Activated T-helper 2 cell treated with anti-CD3 and anti-CD28 coated beads, Interferon-gamma antibody, Interleukin-2, Interleukin-4, amounts not matched to agents 10 μg/mL and 5 μg/mL and 100 μg/mL, durations not matched to agents 14 hours and 24 hours and 36 hours (primary cell): Measurements from ENCODE around the gene SPTBN5. TPM values are rescaled to one million over a fixed set of nuclear protein-coding genes. Genes with fewer than 3 reads are reported as not detected.
A peak's percentile ranks its signal among the peaks of the same experiment; 100 is the strongest.

ENCODE experiments used
- DNase-seq: peaks from one replicate; pipeline ENCODE4 v3.0.0; 2021; ENCODE audit warnings: low spot score
- H3K27ac Mint-ChIP-seq: one replicate; pipeline ENCODE4 v1.8.0; 2021; ENCODE audit warnings: mixed read lengths
- H3K27me3 Mint-ChIP-seq: one replicate; pipeline ENCODE4 v1.8.0; 2021; ENCODE audit warnings: low read depth, mixed read lengths
- H3K36me3 Mint-ChIP-seq: one replicate; pipeline ENCODE4 v1.8.0; 2021; ENCODE audit warnings: low read depth, mixed read lengths
- H3K4me1 Mint-ChIP-seq: one replicate; pipeline ENCODE4 v1.8.0; 2021; ENCODE audit warnings: low read depth, mixed read lengths
- H3K4me3 Mint-ChIP-seq: one replicate; pipeline ENCODE4 v1.8.0; 2021; ENCODE audit warnings: low read depth, mild to moderate bottlenecking, moderate library complexity, mixed read lengths
- H3K9me3 Mint-ChIP-seq: one replicate; pipeline ENCODE4 v1.8.0; 2021; ENCODE audit warnings: mixed read lengths
- intact Hi-C: fragments of 100-400 bp; cut with micrococcal nuclease; formaldehyde crosslinking; loops from one replicate; pipeline ENCODE4 v1.15.1; 2023
- total RNA-seq: library from RNA; stranded (reverse); gene quantifications from 2 replicates; pipeline ENCODE4 v1.2.3, GENCODE V29; 2022

The SPTBN5 gene
- total RNA-seq, 1 donor from 2014 or later = 0.41 TPM

DNA sequence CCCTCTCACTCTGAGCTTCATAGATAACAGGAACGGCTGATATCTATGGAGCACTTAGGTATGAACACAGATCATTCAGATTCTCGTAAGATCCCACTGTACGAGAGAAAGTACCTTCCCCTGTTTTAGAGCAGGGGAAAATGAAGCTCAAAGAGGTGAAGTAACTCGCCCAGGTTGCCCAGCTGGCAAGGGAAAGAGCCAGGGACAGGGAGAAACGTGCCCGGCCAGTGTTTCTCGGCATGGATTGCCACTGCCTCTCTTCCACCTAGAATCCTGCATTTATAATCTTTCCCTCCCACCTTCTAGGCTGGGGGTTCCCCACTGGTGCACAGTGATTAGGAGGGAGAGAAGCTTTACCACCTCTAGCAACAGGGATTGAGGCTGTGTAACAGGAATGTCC is 39.5 kb upstream of the SPTBN5 start:
- Mint-ChIP-seq H3K27me3 (no peaks in the 10 kb centered on the region), H3K27ac (peak overlapping the region; percentile 29), H3K4me3 (no peak overlapping the region), H3K4me1 (peaks cover 58% of the 10 kb centered on the region), H3K9me3 (no peaks in the 10 kb centered on the region), H3K36me3 (peaks cover 11% of the 10 kb centered on the region)
- intact Hi-C loops = loop anchor here (10.0 kb wide), 1 partner anchor 509 kb away; no protein-coding TSS in a partner anchor
- DNase-seq = no peak

GRCh38 chr15:41932511-41933289 is 38.8 kb upstream of the SPTBN5 start:
- H3K9me3 Mint-ChIP-seq = no peaks in the 10 kb centered on the region
- H3K27ac Mint-ChIP-seq = peak overlapping the region; percentile 29
- peaks cover 11% of the 10 kb centered on the region for H3K36me3 Mint-ChIP-seq
- peaks cover 52% of the 10 kb centered on the region for H3K4me1 Mint-ChIP-seq
- no peak overlapping the region for H3K4me3 Mint-ChIP-seq
- intact Hi-C loops = loop anchor here (10.0 kb wide), 1 partner anchor 508 kb away; no protein-coding TSS in a partner anchor
- H3K27me3 Mint-ChIP-seq = no peaks in the 10 kb centered on the region
- DNase-seq = no peak

GRCh38 chr15:41932101-41932500 is 38.2 kb upstream of the SPTBN5 start:
- Mint-ChIP-seq H3K27me3 (no peaks in the 10 kb centered on the region), H3K27ac (no peak overlapping the region), H3K9me3 (no peaks in the 10 kb centered on the region), H3K4me1 (peaks cover 46% of the 10 kb centered on the region), H3K4me3 (no peak overlapping the region), H3K36me3 (peaks cover 11% of the 10 kb centered on the region)
- no peak for DNase-seq
- intact Hi-C loops = loop anchor here (10.0 kb wide), 1 partner anchor 507 kb away; no protein-coding TSS in a partner anchor

DNA sequence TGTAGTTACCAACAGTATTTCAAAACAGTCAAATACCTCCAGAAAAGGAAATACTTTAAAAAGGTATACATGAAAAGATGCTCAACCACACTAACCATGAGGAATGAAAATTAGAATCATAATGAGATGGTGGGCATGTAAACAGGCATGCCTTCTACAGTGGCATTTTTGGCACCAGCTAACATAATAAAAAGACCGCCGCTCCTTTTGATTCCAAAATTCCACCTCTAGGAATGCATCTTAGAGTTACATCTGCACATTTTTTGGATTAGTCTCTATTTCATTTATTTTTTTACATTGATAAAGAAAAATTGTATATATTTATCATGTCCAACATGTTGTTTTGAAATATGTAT is 37.0 kb upstream of the SPTBN5 start:
- intact Hi-C loops = loop anchor here (10.0 kb wide), 1 partner anchor 506 kb away; no protein-coding TSS in a partner anchor
- Mint-ChIP-seq H3K9me3 (no peaks in the 10 kb centered on the region), H3K27me3 (no peaks in the 10 kb centered on the region), H3K4me1 (peaks cover 41% of the 10 kb centered on the region), H3K4me3 (no peak overlapping the region), H3K27ac (no peak overlapping the region), H3K36me3 (peaks cover 6% of the 10 kb centered on the region)
- DNase-seq = no peak

DNA sequence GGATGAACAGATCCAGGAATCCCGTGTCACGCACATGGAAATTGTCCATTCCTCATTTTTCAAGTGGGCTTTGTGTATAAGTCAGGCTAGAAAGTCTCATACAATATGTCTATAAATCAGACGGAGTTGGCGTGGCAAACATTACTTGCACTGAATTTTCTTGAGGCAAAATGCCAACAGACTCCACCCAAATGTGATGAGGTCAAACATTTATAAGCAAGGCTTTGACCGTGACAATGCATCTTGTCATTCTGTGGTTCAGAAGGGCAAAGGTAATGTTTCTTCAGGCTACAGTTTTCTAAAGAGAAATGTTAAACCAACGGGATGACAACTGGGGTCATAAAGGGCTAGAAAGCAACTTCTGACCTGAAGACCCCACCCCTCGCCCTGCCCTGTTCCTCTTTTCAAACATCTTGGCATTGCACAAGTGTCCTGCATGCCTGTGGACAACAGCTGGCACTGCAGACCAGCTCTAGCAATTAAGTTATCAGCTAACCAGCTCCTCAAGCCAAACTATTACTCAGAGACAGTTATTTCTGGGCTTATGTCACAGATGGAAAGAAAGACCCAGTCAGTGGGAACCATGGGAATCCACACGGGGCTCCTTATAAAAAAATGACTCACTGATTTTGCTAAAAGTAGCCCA is 36.5 kb upstream of the SPTBN5 start:
- intact Hi-C loops = loop anchor here (10.0 kb wide), 1 partner anchor 506 kb away; no protein-coding TSS in a partner anchor
- H3K4me1 Mint-ChIP-seq = peaks cover 36% of the 10 kb centered on the region
- H3K27ac Mint-ChIP-seq = no peak overlapping the region
- no peak overlapping the region for H3K4me3 Mint-ChIP-seq
- DNase-seq = no peak
- no peaks in the 10 kb centered on the region for H3K27me3 Mint-ChIP-seq
- no peaks in the 10 kb centered on the region for H3K9me3 Mint-ChIP-seq
- H3K36me3 Mint-ChIP-seq = peaks cover 3% of the 10 kb centered on the region

GRCh38 chr15:41928637-41929620 is 35.1 kb upstream of the SPTBN5 start:
- Mint-ChIP-seq H3K27me3 (no peaks in the 10 kb centered on the region), H3K4me1 (peaks cover 23% of the 10 kb centered on the region), H3K4me3 (no peak overlapping the region), H3K36me3 (peaks cover 3% of the 10 kb centered on the region), H3K27ac (no peak overlapping the region), H3K9me3 (no peaks in the 10 kb centered on the region)
- intact Hi-C loops = no loop called here
- no peak for DNase-seq

DNA sequence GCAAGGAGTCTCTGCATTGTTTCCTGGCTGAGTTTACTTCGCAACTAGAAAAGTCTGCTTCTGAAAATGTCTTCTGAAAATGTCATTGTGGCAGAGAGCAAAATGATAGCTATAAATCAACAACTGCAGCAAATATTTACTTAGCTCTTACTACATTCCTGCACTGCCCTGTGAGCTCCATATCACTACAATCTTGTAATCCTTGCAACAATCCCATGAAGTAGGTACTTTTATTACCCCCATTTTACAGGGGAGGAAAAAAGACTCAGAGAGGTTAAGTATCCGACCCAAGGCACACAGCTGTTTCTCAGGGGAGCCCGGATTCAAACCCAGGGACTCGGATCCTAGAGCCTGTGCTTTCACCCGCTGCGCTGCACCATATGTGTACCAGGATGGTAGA is 34.2 kb upstream of the SPTBN5 start:
- no peak overlapping the region for H3K27ac Mint-ChIP-seq
- no peak overlapping the region for H3K4me3 Mint-ChIP-seq
- intact Hi-C loops = no loop called here
- H3K4me1 Mint-ChIP-seq = peaks cover 18% of the 10 kb centered on the region
- H3K36me3 Mint-ChIP-seq = peaks cover 3% of the 10 kb centered on the region
- H3K9me3 Mint-ChIP-seq = no peaks in the 10 kb centered on the region
- DNase-seq = no peak
- no peaks in the 10 kb centered on the region for H3K27me3 Mint-ChIP-seq

DNA sequence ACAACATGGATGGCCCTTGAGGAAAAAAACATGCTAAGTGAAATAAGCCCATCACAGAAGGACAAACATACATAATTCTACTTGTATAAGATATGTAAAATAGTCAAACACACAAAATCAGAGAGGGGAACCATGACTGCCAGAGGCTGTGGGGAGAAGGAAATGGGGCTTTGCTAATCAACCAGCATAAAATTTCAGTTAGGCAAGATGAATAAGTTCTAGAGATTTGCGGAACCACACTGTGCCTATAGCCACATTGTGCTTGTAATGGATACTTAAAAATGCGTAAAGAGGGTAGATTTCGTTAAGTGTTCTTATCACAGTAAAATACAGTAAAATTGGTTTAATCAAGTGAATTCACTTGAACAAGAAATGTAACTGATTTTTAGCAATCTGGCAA is 33.7 kb upstream of the SPTBN5 start:
- Mint-ChIP-seq H3K4me1 (peaks cover 18% of the 10 kb centered on the region), H3K4me3 (no peak overlapping the region), H3K27ac (no peak overlapping the region), H3K9me3 (no peaks in the 10 kb centered on the region), H3K36me3 (peaks cover 3% of the 10 kb centered on the region), H3K27me3 (no peaks in the 10 kb centered on the region)
- intact Hi-C loops = no loop called here
- no peak for DNase-seq

DNA sequence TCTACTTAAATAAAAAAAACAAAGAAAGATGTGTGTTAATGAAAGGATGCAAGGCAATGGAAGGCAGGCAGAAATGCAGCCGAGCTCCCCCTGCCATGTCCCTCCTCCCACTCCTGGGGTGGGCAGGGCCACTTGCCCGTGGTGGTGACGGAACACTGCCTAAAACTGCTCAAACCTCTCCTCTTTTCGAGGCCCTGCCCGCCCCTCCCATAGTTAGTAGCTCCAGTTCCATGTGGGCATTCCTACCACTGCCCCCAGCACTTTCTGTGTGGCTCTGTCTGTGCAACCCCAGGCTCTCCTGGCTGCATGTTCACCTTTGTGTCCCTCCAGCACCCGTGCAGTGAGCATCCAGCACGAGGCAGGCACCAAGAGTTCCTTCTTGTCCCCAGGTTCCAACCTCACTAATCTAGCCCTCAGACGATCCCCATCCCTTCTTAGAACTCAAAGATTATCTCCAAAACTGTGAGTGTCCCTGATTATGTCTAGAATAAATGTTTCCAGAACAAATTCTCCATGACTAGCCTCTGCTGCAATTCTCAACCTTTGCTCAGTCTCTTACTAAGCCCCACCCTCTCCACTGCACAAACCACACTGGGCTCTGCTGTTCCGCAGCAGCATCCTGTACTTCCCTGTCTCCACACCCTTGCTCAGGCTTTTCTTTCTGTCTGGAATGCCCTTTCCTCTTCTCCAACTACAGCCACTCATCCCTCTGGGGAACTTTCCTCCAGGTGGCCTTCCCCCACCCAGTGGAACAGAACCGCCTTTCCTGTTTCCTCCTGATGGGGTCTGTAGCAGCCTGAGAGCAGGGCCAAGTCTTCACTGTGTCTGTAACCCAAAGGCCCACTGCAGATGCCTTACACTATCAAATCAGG is 32.6 kb upstream of the SPTBN5 start:
- H3K4me3 Mint-ChIP-seq = no peak overlapping the region
- no peak overlapping the region for H3K27ac Mint-ChIP-seq
- intact Hi-C loops = no loop called here
- peaks cover 6% of the 10 kb centered on the region for H3K36me3 Mint-ChIP-seq
- peaks cover 18% of the 10 kb centered on the region for H3K4me1 Mint-ChIP-seq
- H3K27me3 Mint-ChIP-seq = no peaks in the 10 kb centered on the region
- DNase-seq = no peak
- H3K9me3 Mint-ChIP-seq = no peaks in the 10 kb centered on the region

DNA sequence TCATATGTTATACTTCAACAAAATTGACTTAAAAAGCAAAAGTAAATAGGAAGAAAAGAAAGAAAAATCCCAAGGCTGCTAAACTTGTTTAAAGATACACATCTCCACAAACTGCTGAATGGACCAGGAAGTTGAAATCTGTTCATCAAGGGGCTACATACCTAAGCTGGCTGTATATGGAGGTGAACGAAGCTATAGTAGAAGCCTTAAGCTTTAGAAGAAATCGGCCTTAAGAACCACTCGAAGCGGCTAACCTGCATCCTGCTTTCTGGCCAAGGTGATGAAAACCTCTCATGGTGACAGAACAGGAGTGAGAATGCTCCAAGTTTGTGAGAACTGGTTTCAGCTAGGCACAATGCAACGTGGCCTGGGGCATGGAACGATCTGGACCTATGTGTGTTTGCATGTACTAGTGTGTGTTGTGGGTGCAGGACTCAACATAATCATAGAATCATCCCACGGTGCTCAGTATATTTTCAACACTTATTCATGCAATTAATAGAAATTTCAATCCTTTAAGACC is 31.3 kb upstream of the SPTBN5 start:
- Mint-ChIP-seq H3K27me3 (no peaks in the 10 kb centered on the region), H3K4me1 (peaks cover 18% of the 10 kb centered on the region), H3K9me3 (no peaks in the 10 kb centered on the region), H3K27ac (no peak overlapping the region), H3K4me3 (no peak overlapping the region), H3K36me3 (peaks cover 8% of the 10 kb centered on the region)
- intact Hi-C loops = no loop called here
- DNase-seq = no peak

DNA sequence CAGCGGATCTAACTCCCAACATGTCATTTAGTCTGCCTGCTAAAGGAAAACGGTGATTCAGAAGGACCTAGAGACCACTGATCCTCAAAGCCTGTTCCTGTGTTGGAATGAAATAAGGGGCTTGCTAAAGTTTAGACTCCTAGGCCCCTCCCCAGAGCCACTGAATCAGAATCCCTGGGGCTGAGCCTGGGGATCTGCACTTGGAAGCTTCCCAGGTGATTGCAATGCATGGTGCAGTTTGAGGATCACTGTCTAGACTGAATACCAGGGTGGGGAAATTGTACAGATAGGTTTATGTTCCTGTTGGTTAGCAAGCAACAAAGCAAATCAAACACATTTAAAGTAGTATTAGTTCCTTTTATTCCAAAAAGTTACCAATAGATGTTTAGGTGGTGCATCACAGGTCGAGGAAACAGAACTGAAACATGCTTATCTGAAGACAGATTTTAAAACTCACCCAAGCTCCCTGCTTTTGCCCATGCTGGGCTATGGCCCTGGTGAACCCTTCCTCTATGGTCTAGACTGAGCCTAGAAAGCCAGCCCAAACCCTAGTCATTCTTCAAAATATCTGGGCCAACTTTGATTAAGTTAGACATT is 29.6 kb upstream of the SPTBN5 start:
- DNase-seq = no peak
- peaks cover 7% of the 10 kb centered on the region for H3K4me1 Mint-ChIP-seq
- no peaks in the 10 kb centered on the region for H3K9me3 Mint-ChIP-seq
- peaks cover 8% of the 10 kb centered on the region for H3K36me3 Mint-ChIP-seq
- no peak overlapping the region for H3K4me3 Mint-ChIP-seq
- H3K27ac Mint-ChIP-seq = no peak overlapping the region
- H3K27me3 Mint-ChIP-seq = no peaks in the 10 kb centered on the region
- intact Hi-C loops = no loop called here
